AG10803 (cell line): ENCODE measurements around the gene MYO1F.

Experiments used
- DNase-seq: peaks from one replicate; pipeline ENCODE4 v3.0.0; 2010; ENCODE audit warnings: low read depth
- H3K4me3 ChIP-seq: 2 replicates; pipeline ENCODE4 v1.5.1; 2011; ENCODE audit warnings: mild to moderate bottlenecking, low read length, control low read depth
- CTCF ChIP-seq: conservative IDR thresholded peaks from 2 replicates; pipeline ENCODE4 v1.5.1; 2011; ENCODE audit warnings: mild to moderate bottlenecking, low read length, control low read depth, inconsistent platforms

MYO1F gene

GRCh38 chr19:8601796-8602195, 24.6 kb upstream of the MYO1F start:
- H3K4me3 ChIP-seq = no peak overlapping the region
- no peak for TF ChIP-seq CTCF
- DNase-seq = no peak

GRCh38 chr19:8600816-8601215, 23.6 kb upstream of the MYO1F start:
- TF ChIP-seq CTCF = no peak
- DNase-seq = no peak
- no peak overlapping the region for H3K4me3 ChIP-seq

- no peak for DNase-seq
- no peak overlapping the region for H3K4me3 ChIP-seq
- TF ChIP-seq CTCF = no peak
Measured at GRCh38 chr19:8600064-8600463, 22.8 kb upstream of the MYO1F start.

- no peak overlapping the region for H3K4me3 ChIP-seq
- DNase-seq = no peak
- no peak for TF ChIP-seq CTCF
Measured at GRCh38 chr19:8596168-8596567, 18.9 kb upstream of the MYO1F start.

- H3K4me3 ChIP-seq = no peak overlapping the region
- no peak for TF ChIP-seq CTCF
- no peak for DNase-seq
Measured at GRCh38 chr19:8595651-8596050, 18.4 kb upstream of the MYO1F start.

- H3K4me3 ChIP-seq = no peak overlapping the region
- TF ChIP-seq CTCF = peak; percentile 22; the same call in 1 of the 2 replicates
- DNase-seq = no peak
Measured at GRCh38 chr19:8593931-8594330, 16.7 kb upstream of the MYO1F start.

GRCh38 chr19:8592231-8593009, 15.2 kb upstream of the MYO1F start:
- peak; percentile 88 for DNase-seq
- peak overlapping the region; percentile 53 for H3K4me3 ChIP-seq

More at GRCh38 chr19:8592231-8593009, 15.2 kb upstream of the MYO1F start:
- TF ChIP-seq CTCF = no peak
